NCI-H69 (cell line): ENCODE measurements around the gene CD7.
A peak's percentile ranks its signal among the peaks of the same experiment; 100 is the strongest.

ENCODE experiments used
- DNase-seq: peaks from one replicate; lab custom pipeline; 2025; lab: John Stamatoyannopoulos, UW

Gene CD7

GRCh38 chr17:82314727-82315605 lies 2.4 kb downstream of the CD7 start:
- no peak for DNase-seq

- no peak for DNase-seq
These were observed 3.2 kb downstream of the CD7 start for GRCh38 chr17:82314012-82314726.

- no peak for DNase-seq
These were observed 4.0 kb downstream of the CD7 start for GRCh38 chr17:82313195-82314011.

- no peak for DNase-seq
These were observed 5.4 kb downstream of the CD7 start for GRCh38 chr17:82311971-82312370.

GRCh38 chr17:82310877-82311276 lies 6.5 kb downstream of the CD7 start:
- no peak for DNase-seq

GRCh38 chr17:82309656-82310570 lies 7.5 kb downstream of the CD7 start:
- DNase-seq, result no peak

- DNase-seq, result no peak
These were observed 11.6 kb downstream of the CD7 start for GRCh38 chr17:82305727-82306300.

GRCh38 chr17:82304826-82305726 lies 12.3 kb downstream of the CD7 start:
- peak; percentile 30 for DNase-seq

- no peak for DNase-seq
These were observed 13.2 kb downstream of the CD7 start for GRCh38 chr17:82303944-82304808.

GRCh38 chr17:82302991-82303943 lies 14.1 kb downstream of the CD7 start:
- no peak for DNase-seq

GRCh38 chr17:82302568-82302963 lies 14.8 kb downstream of the CD7 start:
- no peak for DNase-seq

GRCh38 chr17:82301916-82302567 lies 15.4 kb downstream of the CD7 start:
- DNase-seq, result no peak

- no peak for DNase-seq
These were observed 16.0 kb downstream of the CD7 start for GRCh38 chr17:82301300-82301915.

GRCh38 chr17:82300707-82301270 lies 16.6 kb downstream of the CD7 start:
- peak; percentile 74 for DNase-seq

GRCh38 chr17:82300228-82300627 lies 17.2 kb downstream of the CD7 start:
- DNase-seq, result no peak

GRCh38 chr17:82299452-82299851 lies 18.0 kb downstream of the CD7 start:
- no peak for DNase-seq
